HEK293 (cell line): Measurements from ENCODE around the gene PNMA6F.

ENCODE experiments used
- CTCF ChIA-PET: fragments of 350-600 bp; formaldehyde crosslinking; extraction: SDS; loops from one replicate; lab custom pipeline; 2021; ENCODE audit warnings: antibody characterized with exemption; lab: Yijun Ruan, JAX
- POLR2A ChIA-PET: fragments of 300-600 bp; formaldehyde crosslinking; extraction: SDS; loops from one replicate; lab custom pipeline; 2020; ENCODE audit warnings: antibody characterized with exemption, inconsistent platforms; lab: Yijun Ruan, JAX
- H3K27ac ChIP-seq: fragments of 200-500 bp; sonication (Bioruptor generic); 2 replicates; pipeline ENCODE4 v1.5.1; 2014; ENCODE audit warnings: low read depth, low read length, control low read depth, inconsistent platforms; ENCODE audit errors: extremely low read depth
- H3K36me3 ChIP-seq, 2 experiments: fragments of 200-500 bp in 1 of 2; sonication (Bioruptor generic) in 1 of 2; 1 replicate in 1 of 2; 2 replicates in 1 of 2; pipeline ENCODE4 v1.5.1; 2014 to 2017; ENCODE audit warnings: inconsistent platforms in 2 of 2, low read length in 2 of 2; ENCODE audit not compliant: control insufficient read depth in 2 of 2, insufficient read depth in 1 of 2
- H3K4me1 ChIP-seq: fragments of 200-500 bp; sonication (Bioruptor generic); 2 replicates; pipeline ENCODE4 v1.5.1; 2014; ENCODE audit warnings: mild to moderate bottlenecking, low read length, inconsistent platforms; ENCODE audit not compliant: control insufficient read depth, insufficient read depth
- H3K4me3 ChIP-seq: 2 replicates; pipeline ENCODE4 v1.5.1; 2011; ENCODE audit warnings: low read depth, mild to moderate bottlenecking, control low read depth, low read length, moderate library complexity
- H3K9me3 ChIP-seq: fragments of 200-500 bp; sonication (Bioruptor generic); 2 replicates; pipeline ENCODE4 v1.5.1; 2014; ENCODE audit warnings: low read depth, low read length, inconsistent platforms; ENCODE audit not compliant: control insufficient read depth, insufficient read depth
- BCL11B ChIP-seq: fragments of 450-650 bp; formaldehyde crosslinking; IDR thresholded peaks from 2 replicates; pipeline ENCODE4 v1.5.1; 2016; ENCODE audit warnings: low read depth, missing biosample characterization, missing genetic modification characterization
- EGR2 ChIP-seq: fragments of 450-650 bp; formaldehyde crosslinking; IDR thresholded peaks from 2 replicates; pipeline ENCODE4 v1.5.1; 2016; ENCODE audit warnings: low read depth, missing biosample characterization, missing genetic modification characterization
- GLIS1 ChIP-seq: fragments of 450-650 bp; formaldehyde crosslinking; IDR thresholded peaks from 2 replicates; pipeline ENCODE4 v1.5.1; 2016; ENCODE audit warnings: missing biosample characterization, missing genetic modification characterization
- PRDM2 ChIP-seq: fragments of 450-650 bp; formaldehyde crosslinking; IDR thresholded peaks from 2 replicates; pipeline ENCODE4 v1.5.1; 2016; ENCODE audit warnings: missing biosample characterization, missing genetic modification characterization, borderline replicate concordance
- SCRT1 ChIP-seq: fragments of 450-650 bp; formaldehyde crosslinking; IDR thresholded peaks from 2 replicates; pipeline ENCODE4 v1.5.1; 2016; ENCODE audit warnings: missing biosample characterization, missing genetic modification characterization, borderline replicate concordance
- ZBTB8A ChIP-seq: fragments of 450-650 bp; formaldehyde crosslinking; IDR thresholded peaks from 2 replicates; pipeline ENCODE4 v1.5.1; 2016; ENCODE audit warnings: missing biosample characterization, missing genetic modification characterization
- ZFP37 ChIP-seq: fragments of 450-650 bp; formaldehyde crosslinking; IDR thresholded peaks from 2 replicates; pipeline ENCODE4 v1.5.1; 2016; ENCODE audit warnings: missing biosample characterization, missing genetic modification characterization
- ZIC2 ChIP-seq: fragments of 450-650 bp; formaldehyde crosslinking; IDR thresholded peaks from 2 replicates; pipeline ENCODE4 v1.5.1; 2016; ENCODE audit warnings: missing biosample characterization, missing genetic modification characterization
- ZNF112 ChIP-seq: fragments of 450-650 bp; formaldehyde crosslinking; IDR thresholded peaks from 2 replicates; pipeline ENCODE4 v1.5.0; 2017; ENCODE audit warnings: missing biosample characterization, missing genetic modification characterization
- ZNF148 ChIP-seq: fragments of 450-650 bp; formaldehyde crosslinking; IDR thresholded peaks from 2 replicates; pipeline ENCODE4 v1.5.0; 2017; ENCODE audit warnings: missing biosample characterization, missing genetic modification characterization, borderline replicate concordance
- ZNF266 ChIP-seq: fragments of 450-650 bp; formaldehyde crosslinking; IDR thresholded peaks from 2 replicates; pipeline ENCODE4 v1.5.1; 2016; ENCODE audit warnings: missing biosample characterization, missing genetic modification characterization, low read depth
- ZNF324 ChIP-seq: fragments of 450-650 bp; formaldehyde crosslinking; IDR thresholded peaks from 2 replicates; pipeline ENCODE4 v1.5.1; 2016; ENCODE audit warnings: missing biosample characterization, missing genetic modification characterization
- ZNF354C ChIP-seq: fragments of 450-650 bp; formaldehyde crosslinking; IDR thresholded peaks from 2 replicates; pipeline ENCODE4 v1.5.1; 2016; ENCODE audit warnings: missing biosample characterization, missing genetic modification characterization, low read depth, borderline replicate concordance
- ZNF530 ChIP-seq: fragments of 450-650 bp; formaldehyde crosslinking; IDR thresholded peaks from 2 replicates; pipeline ENCODE4 v1.5.1; 2016; ENCODE audit warnings: low read depth, missing biosample characterization, missing genetic modification characterization
- ZNF580 ChIP-seq: fragments of 450-650 bp; formaldehyde crosslinking; IDR thresholded peaks from 2 replicates; pipeline ENCODE4 v1.5.1; 2016; ENCODE audit warnings: missing biosample characterization, missing genetic modification characterization
- ZNF596 ChIP-seq: fragments of 450-650 bp; IDR thresholded peaks from 2 replicates; pipeline ENCODE4 v1.5.0; 2018; ENCODE audit warnings: missing biosample characterization, mild to moderate bottlenecking, missing genetic modification characterization, moderate library complexity
- ZNF639 ChIP-seq: fragments of 450-650 bp; formaldehyde crosslinking; IDR thresholded peaks from 2 replicates; pipeline ENCODE4 v1.5.1; 2016; ENCODE audit warnings: missing biosample characterization, missing genetic modification characterization
- ZNF645 ChIP-seq: fragments of 450-650 bp; formaldehyde crosslinking; IDR thresholded peaks from 2 replicates; pipeline ENCODE4; 2016; ENCODE audit warnings: missing biosample characterization, missing genetic modification characterization
- ZNF670 ChIP-seq: fragments of 450-650 bp; formaldehyde crosslinking; IDR thresholded peaks from 2 replicates; pipeline ENCODE4 v1.5.1; 2016; ENCODE audit warnings: missing biosample characterization, missing genetic modification characterization, low read depth
- ZNF837 ChIP-seq: fragments of 450-650 bp; formaldehyde crosslinking; IDR thresholded peaks from 2 replicates; pipeline ENCODE4 v1.5.1; 2016; ENCODE audit warnings: missing biosample characterization, missing genetic modification characterization
- ZXDB ChIP-seq: fragments of 450-650 bp; formaldehyde crosslinking; IDR thresholded peaks from 2 replicates; pipeline ENCODE4 v1.5.1; 2016; ENCODE audit warnings: missing biosample characterization, missing genetic modification characterization
- TF ChIP-seq, protein P1 (sequence below): fragments of 450-650 bp; formaldehyde crosslinking; IDR thresholded peaks from 2 replicates; pipeline ENCODE4 v1.5.1; 2016; ENCODE audit warnings: missing biosample characterization, missing genetic modification characterization

Gene PNMA6F

DNA sequence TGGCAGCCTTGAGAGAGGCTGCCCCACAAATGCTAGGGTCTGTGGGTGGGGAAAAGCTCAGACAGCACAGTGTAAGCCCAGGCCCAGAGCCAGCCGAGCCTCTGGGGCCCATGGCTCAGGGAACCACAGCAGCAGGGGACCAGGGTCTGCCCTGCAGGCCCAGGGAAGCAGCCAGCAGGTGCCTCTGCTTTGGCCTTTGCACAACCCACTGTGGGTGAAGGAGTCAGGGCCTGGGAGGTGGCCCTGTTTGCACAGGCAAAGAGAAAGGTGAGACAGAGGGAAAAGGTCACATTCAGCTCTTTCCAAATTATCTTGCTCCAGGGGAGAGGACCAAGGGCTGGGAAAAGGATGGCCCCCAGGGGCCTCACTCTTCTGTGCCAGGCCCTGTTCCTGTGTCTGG lies 8.7 kb downstream of the PNMA6F start:
- Histone ChIP-seq H3K4me1 (no peaks in the 10 kb centered on the region), H3K4me3 (no peak overlapping the region), H3K9me3 (no peaks in the 10 kb centered on the region), H3K27ac (no peak overlapping the region), H3K36me3 (no peaks in the 10 kb centered on the region)
- TF ChIP-seq ZXDB (tag by site-specific recombination) (no peak), ZNF112 (tag by site-specific recombination) (no peak), ZNF324 (no peak), ZNF596 (tag by site-specific recombination) (no peak), ZNF530 (tag by site-specific recombination) (no peak), GLIS1 (tag by site-specific recombination) (peak; percentile 44; the same call in 1 of the 2 replicates), ZNF645 (tag by site-specific recombination) (no peak), ZIC2 (tag by site-specific recombination) (peak; percentile 51; the same call in 1 of the 2 replicates), ZNF148 (tag by site-specific recombination) (no peak)
- TF ChIP-seq, protein P1, sequence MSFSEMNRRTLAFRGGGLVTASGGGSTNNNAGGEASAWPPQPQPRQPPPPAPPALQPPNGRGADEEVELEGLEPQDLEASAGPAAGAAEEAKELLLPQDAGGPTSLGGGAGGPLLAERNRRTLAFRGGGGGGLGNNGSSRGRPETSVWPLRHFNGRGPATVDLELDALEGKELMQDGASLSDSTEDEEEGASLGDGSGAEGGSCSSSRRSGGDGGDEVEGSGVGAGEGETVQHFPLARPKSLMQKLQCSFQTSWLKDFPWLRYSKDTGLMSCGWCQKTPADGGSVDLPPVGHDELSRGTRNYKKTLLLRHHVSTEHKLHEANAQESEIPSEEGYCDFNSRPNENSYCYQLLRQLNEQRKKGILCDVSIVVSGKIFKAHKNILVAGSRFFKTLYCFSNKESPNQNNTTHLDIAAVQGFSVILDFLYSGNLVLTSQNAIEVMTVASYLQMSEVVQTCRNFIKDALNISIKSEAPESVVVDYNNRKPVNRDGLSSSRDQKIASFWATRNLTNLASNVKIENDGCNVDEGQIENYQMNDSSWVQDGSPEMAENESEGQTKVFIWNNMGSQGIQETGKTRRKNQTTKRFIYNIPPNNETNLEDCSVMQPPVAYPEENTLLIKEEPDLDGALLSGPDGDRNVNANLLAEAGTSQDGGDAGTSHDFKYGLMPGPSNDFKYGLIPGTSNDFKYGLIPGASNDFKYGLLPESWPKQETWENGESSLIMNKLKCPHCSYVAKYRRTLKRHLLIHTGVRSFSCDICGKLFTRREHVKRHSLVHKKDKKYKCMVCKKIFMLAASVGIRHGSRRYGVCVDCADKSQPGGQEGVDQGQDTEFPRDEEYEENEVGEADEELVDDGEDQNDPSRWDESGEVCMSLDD (tag by site-specific recombination) = no peak
- CTCF ChIA-PET = no interaction called here
- POLR2A ChIA-PET = no interaction called here

DNA sequence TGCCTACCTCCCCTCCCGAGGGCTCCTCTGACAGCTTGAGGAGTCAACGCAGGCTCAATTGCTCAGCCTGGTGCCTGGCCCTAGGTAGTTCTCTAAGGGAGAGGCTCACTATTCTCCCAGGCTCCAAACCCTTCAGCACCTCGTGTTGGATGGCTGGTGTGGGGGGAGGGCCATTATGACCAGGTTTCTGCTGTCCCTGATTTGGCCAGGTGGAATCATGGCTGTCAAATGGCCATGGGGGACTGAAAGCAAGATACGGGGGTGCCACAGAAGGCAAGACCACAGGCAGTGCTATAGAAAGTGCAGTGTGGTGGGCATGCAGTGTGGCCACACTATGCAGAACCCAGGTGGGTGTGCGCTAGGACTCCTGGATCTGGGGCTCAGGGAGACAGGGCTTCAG lies 9.5 kb downstream of the PNMA6F start:
- ChIA-PET POLR2A (no interaction called here), CTCF (no interaction called here)
- no peak overlapping the region for H3K4me3 ChIP-seq
- H3K4me1 ChIP-seq = no peaks in the 10 kb centered on the region
- H3K36me3 ChIP-seq = no peaks in the 10 kb centered on the region
- no peaks in the 10 kb centered on the region for H3K9me3 ChIP-seq
- H3K27ac ChIP-seq = no peak overlapping the region
- TF ChIP-seq SCRT1 (no peak), ZNF596 (tag by site-specific recombination) (no peak), ZNF266 (tag by site-specific recombination) (no peak), ZNF580 (tag by site-specific recombination) (no peak), ZNF837 (no peak), ZNF670 (tag by site-specific recombination) (no peak), ZNF354C (tag by site-specific recombination) (no peak), ZNF639 (tag by site-specific recombination) (no peak), PRDM2 (tag by site-specific recombination) (no peak), ZBTB8A (tag by site-specific recombination) (no peak), ZFP37 (tag by site-specific recombination) (no peak), EGR2 (no peak), BCL11B (tag by site-specific recombination) (no peak), ZXDB (tag by site-specific recombination) (no peak)
